Upper lobe of left lung (tissue), 6 donors: ENCODE data around the gene ZNF480. TPM values are rescaled to one million over a fixed set of nuclear protein-coding genes. Genes with fewer than 3 reads are reported as not detected.
"Not testable (repeated sequence)": the region's sequence is repeated elsewhere in the genome, so short reads cannot be mapped to it uniquely, and the experiment has no call there.

Source experiments
- ATAC-seq, 2 donors: fragments of 200-7000 bp; cut with Tn5 transposase; one replicate each; pipeline ENCODE4 v1.9.1; 2022; ENCODE audit warnings: mild to moderate bottlenecking in 2 of 2, moderate library complexity in 2 of 2; ENCODE audit not compliant: low FRiP score in 2 of 2
- DNase-seq, 2 donors: peaks; one replicate each; pipeline ENCODE4 v3.0.0-alpha.2; 2019 to 2020
- H3K27ac ChIP-seq, 4 donors: fragments of 200-600 bp; sonication (generic); one replicate each; pipeline ENCODE4 v1.5.1; 2016 to 2019
- H3K27me3 ChIP-seq, 4 donors: fragments of 200-600 bp; sonication (generic); one replicate each; pipeline ENCODE4 v1.5.1; 2017 to 2019
- H3K36me3 ChIP-seq, 4 donors: fragments of 200-600 bp; sonication (generic); one replicate each; pipeline ENCODE4 v1.5.1; 2016 to 2019
- H3K4me1 ChIP-seq, 4 donors: fragments of 200-600 bp; sonication (generic); one replicate each; pipeline ENCODE4 v1.5.1; 2018 to 2019
- H3K4me3 ChIP-seq, 4 donors: fragments of 200-600 bp; sonication (generic); one replicate each; pipeline ENCODE4 v1.5.1; 2017 to 2019; ENCODE audit warnings: mild to moderate bottlenecking in 2 of 4, moderate library complexity in 1 of 4
- H3K9me3 ChIP-seq, 4 donors: fragments of 200-600 bp; sonication (generic); one replicate each; pipeline ENCODE4 v1.5.1; 2018 to 2019
- EP300 ChIP-seq, 4 donors: sonication (generic); formaldehyde crosslinking; IDR thresholded peaks; one replicate each; pipeline ENCODE4 v1.5.1; 2017; ENCODE audit warnings: antibody characterized with exemption in 4 of 4, control low read depth in 2 of 4
- POLR2A ChIP-seq, 4 donors: fragments of 450-650 bp; IDR thresholded peaks; one replicate each; pipeline ENCODE4 v1.5.1; 2016 to 2017; ENCODE audit warnings: antibody characterized with exemption in 4 of 4, mild to moderate bottlenecking in 2 of 4
- POLR2AphosphoS5 ChIP-seq, 2 donors: sonication (generic); formaldehyde crosslinking; IDR thresholded peaks; one replicate each; pipeline ENCODE4 v1.5.1; 2017; ENCODE audit warnings: antibody characterized with exemption in 2 of 2
- WGBS, 2 donors: methylation state at CpG; one replicate each; pipeline ENCODE4 v1.1.5; 2017 to 2018; 5-methylcytosine and 5-hydroxymethylcytosine counted together
- total RNA-seq, 6 donors: library from RNA; depleted of rRNA in 4 of 6; stranded (reverse); fragments of >200 nt in 4 of 6; gene quantifications; one replicate each; pipeline versions ENCODE4 v1.1.0 to v1.2.1, GENCODE V29; 2016 to 2021
- TF ChIP-seq, protein P1 (sequence below), 6 experiments: fragments of 450-650 bp in 4 of 6; fragments of 200-600 bp in 2 of 6; sonication (generic) in 2 of 6; IDR thresholded peaks; one replicate each; pipeline ENCODE4 v1.5.1; 2016 to 2019; ENCODE audit warnings: antibody characterized with exemption in 6 of 6
- donor health status: DM: no; HTN: no; CAD: no; lungs with moderate emphysema.
- donor health status: DM: no; HTN: yes; CAD: no; lungs with severe emphysema.

The ZNF480 gene
- total RNA-seq, 6 donors from 2014 or later: 2.7 to 13.6 (median 8.4) TPM

GRCh38 chr19:52286256-52286655 is 10.7 kb upstream of the ZNF480 start:
- WGBS, 2 donors: 88 to 91% methylated on average over 6 of the region's 6 CpGs
- no peak for TF ChIP-seq EP300 (IDR thresholded peaks at IDR 0.05)
- no peak for TF ChIP-seq POLR2AphosphoS5 (IDR thresholded peaks at IDR 0.05)
- TF ChIP-seq, protein P1, sequence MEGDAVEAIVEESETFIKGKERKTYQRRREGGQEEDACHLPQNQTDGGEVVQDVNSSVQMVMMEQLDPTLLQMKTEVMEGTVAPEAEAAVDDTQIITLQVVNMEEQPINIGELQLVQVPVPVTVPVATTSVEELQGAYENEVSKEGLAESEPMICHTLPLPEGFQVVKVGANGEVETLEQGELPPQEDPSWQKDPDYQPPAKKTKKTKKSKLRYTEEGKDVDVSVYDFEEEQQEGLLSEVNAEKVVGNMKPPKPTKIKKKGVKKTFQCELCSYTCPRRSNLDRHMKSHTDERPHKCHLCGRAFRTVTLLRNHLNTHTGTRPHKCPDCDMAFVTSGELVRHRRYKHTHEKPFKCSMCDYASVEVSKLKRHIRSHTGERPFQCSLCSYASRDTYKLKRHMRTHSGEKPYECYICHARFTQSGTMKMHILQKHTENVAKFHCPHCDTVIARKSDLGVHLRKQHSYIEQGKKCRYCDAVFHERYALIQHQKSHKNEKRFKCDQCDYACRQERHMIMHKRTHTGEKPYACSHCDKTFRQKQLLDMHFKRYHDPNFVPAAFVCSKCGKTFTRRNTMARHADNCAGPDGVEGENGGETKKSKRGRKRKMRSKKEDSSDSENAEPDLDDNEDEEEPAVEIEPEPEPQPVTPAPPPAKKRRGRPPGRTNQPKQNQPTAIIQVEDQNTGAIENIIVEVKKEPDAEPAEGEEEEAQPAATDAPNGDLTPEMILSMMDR (IDR thresholded peaks at IDR 0.05): no peak
- TF ChIP-seq POLR2A (IDR thresholded peaks at IDR 0.05): no peak
- H3K27me3 ChIP-seq: no peaks in the 10 kb centered on the region
- H3K27ac ChIP-seq: no peak overlapping the region
- peaks cover 34 to 92% (median 66%) of the 10 kb centered on the region in 4 donors for H3K36me3 ChIP-seq
- no peak for DNase-seq
- H3K9me3 ChIP-seq: peaks cover 0 to 39% (median 37%) of the 10 kb centered on the region in 4 donors
- H3K4me3 ChIP-seq: no peak overlapping the region
- no peak for ATAC-seq
- H3K4me1 ChIP-seq: no peaks in the 10 kb centered on the region

GRCh38 chr19:52291781-52292180 is 5.2 kb upstream of the ZNF480 start:
- DNase-seq: no peak
- 74 to 83% methylated on average over 3 of the region's 3 CpGs for WGBS, 2 donors

GRCh38 chr19:52292946-52293345 is 4.0 kb upstream of the ZNF480 start:
- H3K27ac ChIP-seq, H3K4me3 ChIP-seq, DNase-seq, ATAC-seq, H3K27me3 ChIP-seq: not testable (repeated sequence)
- 95 to 98% methylated on average over 6 of the region's 6 CpGs for WGBS, 2 donors
- Histone ChIP-seq H3K36me3 (peaks cover 15 to 42% (median 35%) of the 10 kb centered on the region in 4 donors), H3K4me1 (peaks cover 6 to 14% (median 9%) of the 10 kb centered on the region in 4 donors), H3K9me3 (peaks cover 0 to 27% (median 17%) of the 10 kb centered on the region in 4 donors)

More at GRCh38 chr19:52291781-52292180, 5.2 kb upstream of the ZNF480 start:
- TF ChIP-seq POLR2AphosphoS5 (IDR thresholded peaks at IDR 0.05) (no peak), EP300 (IDR thresholded peaks at IDR 0.05) (no peak), POLR2A (IDR thresholded peaks at IDR 0.05) (no peak)
- TF ChIP-seq, protein P1 (IDR thresholded peaks at IDR 0.05): no peak
- Histone ChIP-seq H3K27me3 (no peaks in the 10 kb centered on the region), H3K4me1 (peaks cover 4 to 8% (median 5%) of the 10 kb centered on the region in 4 donors), H3K36me3 (peaks cover 15 to 52% (median 37%) of the 10 kb centered on the region in 4 donors), H3K4me3 (no peak overlapping the region), H3K27ac (no peak overlapping the region), H3K9me3 (peaks cover 0 to 31% (median 19%) of the 10 kb centered on the region in 4 donors)
- ATAC-seq: no peak

DNA sequence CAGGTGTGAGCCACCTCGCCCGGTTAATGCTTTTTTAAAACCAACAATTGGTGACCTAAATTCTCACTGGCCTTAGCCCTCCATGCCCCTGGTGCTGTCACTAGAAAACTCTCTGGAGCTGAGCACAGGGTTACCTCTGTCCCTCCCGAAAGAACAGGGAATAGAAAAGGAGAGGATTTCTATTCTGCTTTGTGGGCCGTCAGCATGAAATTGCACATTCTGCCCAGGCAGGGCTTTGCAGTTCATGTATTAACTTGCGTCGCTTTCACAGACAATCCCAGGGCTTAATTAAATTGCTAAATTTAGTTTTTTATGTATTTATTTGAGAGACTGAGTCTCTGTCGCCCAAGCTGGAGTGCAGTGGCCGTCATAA is 583 bp upstream of the ZNF480 start:
- no peak for TF ChIP-seq EP300 (IDR thresholded peaks at IDR 0.05)
- TF ChIP-seq, protein P1 (IDR thresholded peaks at IDR 0.05): no peak
- peaks cover 11 to 19% (median 12%) of the 10 kb centered on the region in 4 donors for H3K4me1 ChIP-seq
- 22 to 24% methylated on average over 8 of the region's 8 CpGs for WGBS, 2 donors
- peaks cover 0 to 16% (median 0%) of the 10 kb centered on the region in 4 donors for H3K9me3 ChIP-seq
- ATAC-seq: peak in 1 of 2 donors; percentile 11
- H3K4me3 ChIP-seq: peak overlapping the region; percentile 36 to 88 (median 70)
- peaks cover 4 to 28% (median 18%) of the 10 kb centered on the region in 4 donors for H3K36me3 ChIP-seq
- DNase-seq: peak in 1 of 2 donors; percentile 20
- no peaks in the 10 kb centered on the region for H3K27me3 ChIP-seq
- peak overlapping the region; percentile 79 to 94 (median 85) for H3K27ac ChIP-seq

GRCh38 chr19:52297601-52298364 is 814 bp downstream of the ZNF480 start:
- WGBS, 2 donors: 16 to 19% methylated on average over 18 of the region's 18 CpGs
- H3K9me3 ChIP-seq: peaks cover 0 to 19% (median 2%) of the 10 kb centered on the region in 4 donors
- H3K4me3 ChIP-seq: peak overlapping the region; percentile 61 to 88 (median 76)
- peaks cover 11 to 19% (median 12%) of the 10 kb centered on the region in 4 donors for H3K4me1 ChIP-seq
- no peaks in the 10 kb centered on the region for H3K27me3 ChIP-seq
- no peak for DNase-seq
- ATAC-seq: no peak
- TF ChIP-seq EP300 (IDR thresholded peaks at IDR 0.05): no peak
- TF ChIP-seq POLR2A (IDR thresholded peaks at IDR 0.05): no peak
- TF ChIP-seq, protein P1 (IDR thresholded peaks at IDR 0.05): no peak
- TF ChIP-seq POLR2AphosphoS5 (IDR thresholded peaks at IDR 0.05): no peak
- H3K36me3 ChIP-seq: peaks cover 14 to 35% (median 29%) of the 10 kb centered on the region in 4 donors
- H3K27ac ChIP-seq: peak overlapping the region; percentile 85 to 94 (median 92)
